ENCODE measurements around the gene VPS52.

- TF ChIP-seq CTCF (IDR thresholded peaks at IDR 0.05), result no peak
- no peak for TF ChIP-seq POLR2A (IDR thresholded peaks at IDR 0.05)
Measured at GRCh38 chr6:33203443-33204164, 68.1 kb downstream of the VPS52 start.
